Regular cardiac myocyte (primary cell): Measurements from ENCODE around the gene OR8H2. TPM values are rescaled to one million over a fixed set of nuclear protein-coding genes. Genes with fewer than 3 reads are reported as not detected.

Experiments used
- total RNA-seq: library from RNA; depleted of rRNA; stranded (reverse); fragments of >200 nt; gene quantifications from 2 replicates; pipeline ENCODE4 v1.2.3, GENCODE V29; 2014

The OR8H2 gene, protein sequence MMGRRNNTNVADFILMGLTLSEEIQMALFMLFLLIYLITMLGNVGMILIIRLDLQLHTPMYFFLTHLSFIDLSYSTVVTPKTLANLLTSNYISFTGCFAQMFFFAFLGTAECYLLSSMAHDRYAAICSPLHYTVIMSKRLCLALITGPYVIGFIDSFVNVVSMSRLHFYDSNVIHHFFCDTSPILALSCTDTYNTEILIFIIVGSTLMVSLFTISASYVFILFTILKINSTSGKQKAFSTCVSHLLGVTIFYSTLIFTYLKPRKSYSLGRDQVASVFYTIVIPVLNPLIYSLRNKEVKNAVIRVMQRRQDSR
- not detected in 2 replicates for total RNA-seq

DNA sequence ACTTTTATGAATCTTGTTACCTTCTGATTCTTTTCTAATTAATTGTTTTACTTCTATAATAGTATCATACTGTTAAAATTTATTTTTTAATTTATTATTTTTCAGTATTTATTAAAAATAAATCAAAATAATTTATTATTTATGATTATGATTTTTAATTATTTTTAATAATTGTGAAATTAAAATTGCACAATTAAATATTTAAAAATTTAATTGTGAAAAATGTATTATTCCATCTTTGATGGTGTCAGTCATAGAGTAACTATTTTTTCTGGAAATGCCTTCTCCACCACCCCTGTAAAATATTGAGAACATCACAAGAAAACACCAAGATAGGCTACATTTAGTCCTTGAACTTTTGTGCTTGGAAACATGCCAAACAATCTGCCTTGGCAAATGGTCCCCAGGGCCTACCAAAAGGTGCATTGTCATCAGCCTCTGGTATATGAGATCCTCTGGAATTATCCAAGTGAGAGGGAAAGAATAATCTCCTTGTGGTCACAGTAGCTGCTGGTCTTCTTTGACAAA, at the start of gene OR8H2:
Gene OR8H2 (plus strand): TSS at position 478 of the 528 bp plus-strand sequence. CDS start 1,356 bp downstream, outside the sequence.

DNA sequence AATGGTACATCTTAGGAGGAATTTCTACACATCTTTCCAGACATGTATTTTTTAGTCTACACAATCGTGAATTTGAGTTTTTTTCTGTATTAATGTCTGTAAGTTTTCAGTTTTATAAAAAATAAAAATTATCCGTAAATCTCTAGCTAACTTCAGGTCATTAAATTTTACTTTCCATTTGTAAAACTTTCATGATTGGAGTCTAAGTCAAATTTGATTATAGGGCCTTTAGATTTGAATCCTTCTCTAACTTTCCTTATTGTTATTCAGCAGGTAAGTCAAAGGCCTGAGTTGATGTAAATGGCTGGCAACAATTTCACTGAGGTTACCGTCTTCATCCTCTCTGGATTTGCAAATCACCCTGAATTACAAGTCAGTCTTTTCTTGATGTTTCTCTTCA, 10.5 kb upstream of the OR8H2 start, which contains the start of gene OR8I2:
Gene OR8I2 (plus strand): TSS at position 301 of the 400 bp plus-strand sequence. CDS start 0 bp downstream, at position 301.

DNA sequence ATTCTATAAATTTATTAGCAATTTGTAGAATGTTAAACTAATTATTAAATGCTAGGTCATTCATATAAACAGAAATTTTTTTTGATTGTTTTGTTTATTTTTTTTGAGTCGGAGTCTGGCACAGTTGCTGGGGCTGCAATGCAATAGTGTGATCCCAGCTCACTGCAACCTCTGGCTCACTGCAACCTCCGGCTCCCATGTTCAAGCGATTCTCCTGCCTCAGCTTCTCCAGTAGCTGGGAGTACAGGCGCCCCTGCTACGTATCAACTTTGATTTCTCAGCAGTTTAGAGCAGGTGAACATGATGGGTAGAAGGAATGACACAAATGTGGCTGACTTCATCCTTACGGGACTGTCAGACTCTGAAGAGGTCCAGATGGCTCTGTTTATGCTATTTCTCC, 18.6 kb downstream of the OR8H2 start, which contains the start of gene OR8H3:
Gene OR8H3 (plus strand): TSS at position 301 of the 400 bp plus-strand sequence. CDS start 0 bp downstream, at position 301.

DNA sequence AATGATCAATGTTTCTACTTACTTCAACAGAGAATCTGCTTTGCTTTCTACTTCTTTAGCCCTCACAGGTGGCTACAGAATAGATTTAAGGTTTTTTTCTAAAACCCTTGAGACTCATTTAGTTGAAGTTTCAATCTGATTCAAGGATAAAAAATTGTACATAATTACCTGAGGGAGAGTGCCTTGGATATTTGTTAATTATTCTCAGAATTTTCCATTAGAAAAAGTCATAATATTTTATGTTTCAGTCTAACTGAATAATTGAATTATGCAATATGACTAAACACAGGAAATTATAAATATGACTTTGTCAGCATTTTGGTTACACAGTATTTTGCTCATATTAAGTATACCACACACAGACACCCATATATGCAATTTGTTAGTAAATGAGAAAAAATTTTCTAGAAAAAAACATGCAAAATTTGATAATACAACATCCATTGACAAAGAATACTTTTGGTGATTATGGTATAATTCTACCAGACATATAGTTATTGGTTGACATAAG, 36.7 kb downstream of the OR8H2 start, which contains the start of gene OR8J3:
Gene OR8J3 (minus strand): TSS at position 51 of the 511 bp plus-strand sequence. CDS start 2,483 bp downstream, outside the sequence.

Other genes with a start within 250 kb of the OR8H2 start
- gene TRIM51, start 220.4 kb upstream of the OR8H2 start, total RNA-seq = not detected in 2 replicates
- gene OR5W2, start 189.1 kb upstream of the OR8H2 start, total RNA-seq = not detected in 2 replicates
- gene OR5I1, start 167.3 kb upstream of the OR8H2 start, total RNA-seq = not detected in 2 replicates
- gene OR10AG1, start 133.7 kb upstream of the OR8H2 start, total RNA-seq = not detected in 2 replicates
- not detected in 2 replicates for gene OR5F1, start 109.1 kb upstream of the OR8H2 start, total RNA-seq
- gene OR5AS1, start 76.0 kb upstream of the OR8H2 start, total RNA-seq = not detected in 2 replicates
- gene OR8I2, start 10.4 kb upstream of the OR8H2 start, total RNA-seq = not detected in 2 replicates
- gene OR8H3, start 18.7 kb downstream of the OR8H2 start, total RNA-seq = not detected in 2 replicates
- gene OR8J3, start 36.5 kb downstream of the OR8H2 start, total RNA-seq = not detected in 2 replicates
- gene OR8K5, start 56.6 kb downstream of the OR8H2 start, total RNA-seq = not detected in 2 replicates
- not detected in 2 replicates for gene OR5J2, start 72.9 kb downstream of the OR8H2 start, total RNA-seq
- gene OR5T2, start 130.6 kb downstream of the OR8H2 start, total RNA-seq = not detected in 2 replicates
- gene OR5T3, start 148.6 kb downstream of the OR8H2 start, total RNA-seq = not detected in 2 replicates
- gene OR5T1, start 170.5 kb downstream of the OR8H2 start, total RNA-seq = not detected in 2 replicates
- not detected in 2 replicates for gene OR8H1, start 188.6 kb downstream of the OR8H2 start, total RNA-seq
- not detected in 2 replicates for gene OR8K3, start 211.5 kb downstream of the OR8H2 start, total RNA-seq
- gene OR8K1, start 242.4 kb downstream of the OR8H2 start, total RNA-seq = not detected in 2 replicates